Stimulated activated CD8-positive, alpha-beta memory T cell treated with anti-CD3 and anti-CD28 coated beads, Interleukin-15, amount 100 ng/mL, for 24 hours (primary cell): ENCODE results near the gene TBCD.

Experiments used
- DNase-seq: peaks from one replicate; pipeline ENCODE4 v3.0.0-alpha.2; 2020; ENCODE audit warnings: low read depth

Gene TBCD

GRCh38 chr17:82907797-82908542 is 156.1 kb downstream of the TBCD start:
- no peak for DNase-seq

- no peak for DNase-seq
Observed at GRCh38 chr17:82908543-82909160, 156.8 kb downstream of the TBCD start.

- no peak for DNase-seq
Observed at GRCh38 chr17:82909322-82909904, 157.5 kb downstream of the TBCD start.

GRCh38 chr17:82910041-82910481 is 158.2 kb downstream of the TBCD start:
- no peak for DNase-seq

GRCh38 chr17:82910770-82911169 is 158.9 kb downstream of the TBCD start:
- no peak for DNase-seq

- no peak for DNase-seq
Observed at GRCh38 chr17:82911822-82912221, 160.0 kb downstream of the TBCD start.

GRCh38 chr17:82912484-82913089 is 160.7 kb downstream of the TBCD start:
- DNase-seq = no peak

- no peak for DNase-seq
Observed at GRCh38 chr17:82913304-82914043, 161.6 kb downstream of the TBCD start.

- no peak for DNase-seq
Observed at GRCh38 chr17:82914375-82914774, 162.5 kb downstream of the TBCD start.

GRCh38 chr17:82915010-82915756 is 163.3 kb downstream of the TBCD start:
- DNase-seq = no peak

- DNase-seq = no peak
Observed at GRCh38 chr17:82915757-82916027, 163.8 kb downstream of the TBCD start.

- DNase-seq = peak; percentile 16
Observed at GRCh38 chr17:82917699-82918345, 166.0 kb downstream of the TBCD start.

GRCh38 chr17:82918508-82918907 is 166.6 kb downstream of the TBCD start:
- no peak for DNase-seq

GRCh38 chr17:82920150-82920549 is 168.3 kb downstream of the TBCD start:
- no peak for DNase-seq

GRCh38 chr17:82920715-82921114 is 168.8 kb downstream of the TBCD start:
- no peak for DNase-seq

- DNase-seq = no peak
Observed at GRCh38 chr17:82921426-82921825, 169.6 kb downstream of the TBCD start.

- no peak for DNase-seq
Observed at GRCh38 chr17:82922646-82923045, 170.8 kb downstream of the TBCD start.

- no peak for DNase-seq
Observed at GRCh38 chr17:82923366-82924113, 171.7 kb downstream of the TBCD start.

GRCh38 chr17:82924214-82924613 is 172.3 kb downstream of the TBCD start:
- DNase-seq = no peak

GRCh38 chr17:82924812-82925211 is 172.9 kb downstream of the TBCD start:
- DNase-seq = no peak

GRCh38 chr17:82925336-82925735 is 173.5 kb downstream of the TBCD start:
- no peak for DNase-seq
